NCI-H2029 treated with DMSO at 0.1 percent for 48 hours (cell line): Measurements from ENCODE around the gene SMC5.
"Not testable (repeated sequence)": the region's sequence is repeated elsewhere in the genome, so short reads cannot be mapped to it uniquely, and the experiment has no call there.

ENCODE experiments used
- DNase-seq: peaks from one replicate; lab custom pipeline; 2025; lab: John Stamatoyannopoulos, UW

Gene SMC5

DNA sequence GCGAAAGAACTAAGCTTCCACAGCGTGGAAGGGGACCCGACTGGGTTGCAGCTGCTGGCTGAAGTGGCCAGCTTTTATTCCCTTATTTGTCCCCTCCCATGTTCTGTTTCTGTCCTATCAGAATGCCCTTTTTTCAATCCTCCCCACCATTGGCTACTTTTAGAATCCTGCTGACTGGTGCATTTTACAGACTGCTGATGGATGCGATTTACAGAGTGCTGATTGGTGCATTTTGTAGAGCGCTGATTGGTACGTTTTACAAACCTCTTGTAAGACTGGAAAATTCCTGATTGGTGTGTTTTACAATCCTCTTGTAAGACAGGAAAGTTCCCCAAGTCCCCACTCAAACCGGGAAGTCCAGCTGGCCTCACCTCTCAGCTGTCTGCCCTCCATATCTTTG is 105.0 kb downstream of the SMC5 start:
- no peak for DNase-seq

DNA sequence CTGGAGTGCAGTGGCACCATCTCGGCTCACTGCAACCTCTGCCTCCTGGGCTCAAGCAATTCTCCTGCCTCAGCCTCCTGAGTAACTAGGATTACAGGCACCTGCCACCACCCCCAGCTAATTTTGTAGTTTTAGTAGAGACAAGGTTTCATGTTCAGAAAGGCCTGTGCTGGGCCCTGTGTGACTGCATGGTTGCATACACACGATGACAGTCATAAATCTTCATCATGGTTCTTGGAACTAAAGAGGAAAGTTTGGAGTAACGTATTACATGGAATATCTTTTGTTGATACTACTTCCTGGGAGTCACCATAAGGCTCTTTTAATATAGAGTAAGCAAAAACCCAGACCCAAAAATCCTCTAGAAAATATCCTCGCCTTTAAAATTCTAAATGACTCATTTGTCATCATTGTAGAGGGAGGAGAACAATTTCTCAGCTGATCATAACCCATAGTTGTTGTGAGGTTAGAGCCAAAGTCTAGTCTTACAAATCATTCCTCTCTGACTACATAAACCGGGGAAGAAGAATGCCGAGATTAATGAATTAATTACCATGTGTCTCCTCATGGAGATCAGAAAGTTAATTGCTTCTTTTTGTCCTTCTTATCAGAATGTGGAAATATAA is 108.6 kb downstream of the SMC5 start:
- no peak for DNase-seq

DNA sequence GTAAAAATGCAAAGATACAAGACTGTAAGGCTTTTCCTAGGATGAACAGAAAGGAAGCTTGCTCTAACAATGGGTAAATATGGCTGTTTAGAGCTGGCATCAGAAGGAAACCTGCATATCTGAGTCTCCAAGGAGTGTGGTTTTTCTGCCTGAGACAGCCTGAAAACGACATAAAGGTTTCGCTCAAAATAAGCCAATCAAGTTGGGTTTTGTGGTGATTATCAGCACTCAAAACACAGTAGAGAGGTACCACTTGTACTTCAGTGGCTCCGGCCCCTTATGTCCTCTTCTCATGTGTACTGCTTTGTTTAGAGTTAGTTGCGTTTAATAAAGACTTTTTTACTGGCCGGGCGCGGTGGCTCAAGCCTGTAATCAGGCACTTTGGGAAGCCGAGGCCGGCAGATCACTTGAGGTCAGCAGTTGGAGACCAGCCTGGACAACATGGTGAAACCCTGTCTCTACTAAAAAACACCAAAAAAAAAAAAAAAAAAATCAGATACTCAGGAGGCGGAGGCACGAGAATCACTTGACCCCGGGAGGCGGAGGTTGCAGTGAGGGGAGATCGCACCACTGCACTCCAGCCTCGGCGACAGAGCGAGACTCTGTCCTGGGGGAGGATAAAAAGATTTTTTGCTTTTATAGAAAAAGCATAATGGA is 116.3 kb downstream of the SMC5 start:
- no peak for DNase-seq

DNA sequence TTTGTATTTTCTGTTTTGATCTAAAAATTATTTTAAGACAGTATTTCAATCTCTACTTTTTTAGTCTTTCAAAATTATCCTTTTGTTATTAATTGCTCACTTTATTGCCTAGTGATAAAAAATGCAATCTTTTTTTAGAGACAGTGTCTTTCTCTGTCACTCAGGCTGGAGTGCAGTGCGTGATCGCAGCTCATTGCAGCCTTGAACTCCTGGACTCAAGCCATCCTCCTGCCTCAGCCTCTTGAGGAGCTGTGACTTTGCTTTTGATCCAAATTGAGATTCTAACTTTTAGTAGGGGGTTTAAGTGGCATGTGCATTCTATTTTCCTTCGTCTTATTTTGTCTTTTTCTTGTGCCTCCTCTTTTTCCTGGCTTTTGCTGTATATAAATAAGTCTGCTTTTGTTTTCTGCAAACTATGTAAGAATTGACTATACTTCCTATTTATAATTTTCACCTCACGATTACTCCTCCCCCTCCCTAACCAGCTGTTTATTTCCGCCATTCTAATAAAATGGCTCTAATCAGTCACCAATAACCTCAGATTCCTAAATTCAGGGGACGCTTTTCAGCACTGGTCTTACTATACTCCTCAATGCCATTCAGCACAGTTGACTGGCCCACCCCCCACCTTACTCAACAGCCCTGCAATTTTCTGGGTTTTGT is 123.4 kb downstream of the SMC5 start:
- no peak for DNase-seq

DNA sequence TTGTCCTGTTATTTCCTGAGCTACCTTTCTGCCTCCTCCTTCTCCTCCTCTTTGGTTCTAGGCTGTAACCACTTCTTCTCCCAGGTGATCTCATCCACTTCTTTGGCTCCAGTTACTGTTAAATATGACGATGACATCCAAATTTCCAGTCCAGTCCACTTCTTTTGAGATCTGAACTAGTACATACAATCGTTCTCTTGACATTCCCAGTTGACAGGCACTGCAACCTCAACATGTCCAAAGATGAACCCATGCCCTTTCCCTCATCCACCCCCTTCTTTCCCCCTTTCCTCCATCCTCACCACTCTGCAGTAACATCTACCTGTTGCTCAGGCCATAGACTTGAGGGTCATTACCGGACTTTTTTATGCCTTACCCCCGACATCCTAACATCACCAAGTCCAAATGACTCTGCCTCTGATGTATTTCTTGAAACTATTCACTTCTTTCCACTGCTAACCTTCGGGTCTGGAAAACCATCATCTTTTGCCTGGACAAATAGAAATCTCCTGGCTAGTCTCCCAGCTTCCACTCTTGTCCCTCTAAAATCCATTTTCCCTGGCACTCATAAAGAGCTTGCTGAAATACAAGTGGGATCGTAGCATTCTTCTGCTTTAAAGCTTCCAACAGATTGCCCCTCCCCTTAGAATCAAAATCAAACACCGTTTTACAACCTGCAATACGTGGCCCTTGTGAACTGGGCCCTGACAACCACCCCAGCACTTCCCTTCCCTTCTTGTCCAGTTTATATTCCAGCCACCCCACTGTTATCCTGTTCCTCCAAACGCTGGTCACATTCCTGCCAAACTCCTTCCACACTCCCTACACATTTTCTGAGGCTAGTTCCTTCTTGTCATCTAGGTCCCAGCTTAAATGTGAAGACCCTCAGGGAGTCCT is 124.2 kb downstream of the SMC5 start:
- peak; percentile 73 for DNase-seq

DNA sequence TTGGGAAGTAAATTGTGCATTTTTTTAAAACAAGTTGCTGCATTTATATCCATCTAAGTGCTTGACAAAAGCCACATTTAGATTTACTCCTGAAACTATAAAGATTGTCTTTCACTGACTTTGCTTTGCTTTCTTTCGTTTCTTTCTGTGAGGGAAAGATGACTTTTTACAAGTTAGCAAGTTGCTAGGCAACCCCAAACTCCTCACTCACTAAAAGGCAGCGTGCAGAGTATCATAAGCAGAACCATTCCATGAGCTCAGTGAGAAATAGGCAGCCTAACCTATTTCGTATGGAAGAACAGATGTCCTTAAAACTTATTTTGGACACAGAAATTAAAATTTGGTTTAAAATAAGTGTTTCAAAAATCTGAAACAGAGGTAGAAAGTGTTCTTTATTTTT is 126.6 kb downstream of the SMC5 start:
- no peak for DNase-seq

DNA sequence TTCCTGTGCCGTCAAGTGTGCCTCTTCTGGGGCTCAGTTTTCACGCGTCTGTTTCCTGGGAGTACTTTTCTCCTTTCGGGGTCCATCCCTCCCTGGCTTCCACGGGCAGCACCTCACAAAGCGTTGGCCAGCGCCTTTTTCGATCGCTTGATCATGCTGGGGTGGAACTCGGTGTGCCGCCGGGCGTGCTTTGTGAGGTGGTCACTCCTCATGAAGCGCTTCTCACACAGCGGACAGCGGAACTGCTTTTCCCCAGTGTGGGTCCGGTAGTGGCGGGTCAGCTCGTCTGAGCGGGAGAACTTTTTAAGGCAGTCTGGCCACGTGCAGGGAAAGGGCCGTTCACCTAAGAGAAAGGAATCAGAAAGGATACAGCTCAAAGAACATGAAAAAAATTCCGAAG is 128.9 kb downstream of the SMC5 start:
- DNase-seq, result no peak

DNA sequence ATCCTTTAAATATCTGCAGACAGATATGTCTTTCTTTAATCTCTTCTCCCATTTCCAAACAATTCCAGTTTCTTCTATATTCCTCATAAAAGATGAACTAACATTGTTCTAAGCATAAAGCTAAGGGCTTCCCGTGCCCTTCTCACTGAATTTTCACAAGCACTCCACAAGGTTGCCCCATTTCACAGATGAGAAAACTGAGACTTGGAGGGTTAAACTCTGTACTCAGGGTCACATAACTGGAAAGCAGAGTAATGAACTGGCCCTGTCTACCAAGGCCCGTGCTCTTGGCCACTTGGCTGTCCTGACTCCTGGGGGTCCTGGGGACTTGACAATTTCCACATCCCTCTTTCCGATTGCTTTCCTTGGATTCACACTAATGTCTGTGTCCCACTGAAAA is 130.4 kb downstream of the SMC5 start:
- DNase-seq, result no peak

DNA sequence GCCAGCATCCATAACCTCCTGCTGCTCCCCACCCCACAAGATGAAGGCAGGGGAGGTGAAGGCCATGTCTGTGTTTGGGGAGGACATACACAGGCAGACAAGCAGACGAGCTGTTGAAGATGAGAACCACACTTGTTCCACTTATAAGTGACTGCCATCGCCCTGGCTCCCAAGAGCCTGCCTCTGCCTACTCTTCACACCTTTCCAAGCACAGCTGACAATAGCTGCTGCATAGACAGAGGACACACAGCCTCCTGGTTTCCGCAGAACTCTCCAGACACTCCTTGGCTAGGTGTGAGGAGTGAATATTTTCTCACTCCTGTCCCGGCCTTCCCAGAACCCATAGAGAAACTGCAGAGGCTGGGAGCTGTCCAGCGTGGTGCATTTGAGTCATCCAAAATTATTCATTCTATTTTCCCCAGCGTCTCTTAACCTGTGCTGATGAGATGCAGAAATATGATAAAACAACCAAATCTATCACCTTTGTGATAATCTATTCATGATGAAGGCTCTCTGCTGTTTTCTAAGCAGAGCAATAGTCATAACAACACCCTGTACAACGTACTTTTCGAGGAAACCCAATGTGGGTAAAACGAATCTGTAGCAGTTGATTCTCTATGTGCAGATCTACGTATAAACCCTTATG is 131.0 kb downstream of the SMC5 start:
- DNase-seq, result no peak

DNA sequence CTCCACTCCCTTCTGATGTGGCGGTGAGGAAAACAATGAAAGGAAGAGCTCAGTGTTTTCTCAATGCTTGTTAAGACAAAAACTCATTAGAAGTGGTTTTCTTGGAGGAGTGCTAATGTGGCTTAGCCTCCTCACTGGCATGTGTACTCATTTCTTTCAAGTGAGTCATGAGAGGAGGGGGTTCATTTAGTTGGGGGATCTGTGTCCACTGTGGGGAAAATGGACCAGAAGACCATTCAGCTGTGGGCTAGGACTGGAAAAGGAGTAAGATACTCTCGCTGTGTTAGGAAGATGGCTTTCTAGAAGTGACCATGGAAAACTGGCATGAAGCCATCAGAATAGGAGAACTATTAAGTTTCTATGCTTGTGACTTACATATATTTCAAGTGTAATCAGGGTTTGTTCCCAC is 132.2 kb downstream of the SMC5 start:
- no peak for DNase-seq

DNA sequence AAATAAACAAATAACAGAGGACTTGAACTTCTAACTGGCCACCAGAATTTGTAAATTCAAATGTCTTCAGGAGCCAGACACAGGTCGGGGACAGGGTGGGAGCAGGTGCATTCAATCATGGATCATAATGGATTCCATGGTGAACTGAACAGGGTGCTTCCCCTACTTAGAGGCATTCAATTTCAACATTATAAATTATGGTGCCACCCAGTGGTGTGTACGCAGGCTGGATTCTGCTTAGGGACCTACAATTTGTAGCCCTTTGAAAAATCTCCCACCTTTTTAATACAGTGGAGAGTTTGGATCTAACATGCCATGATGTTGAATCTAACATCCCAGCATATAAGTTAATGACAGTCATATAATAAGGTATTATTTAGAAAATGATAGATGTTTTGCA is 133.4 kb downstream of the SMC5 start:
- no peak for DNase-seq

DNA sequence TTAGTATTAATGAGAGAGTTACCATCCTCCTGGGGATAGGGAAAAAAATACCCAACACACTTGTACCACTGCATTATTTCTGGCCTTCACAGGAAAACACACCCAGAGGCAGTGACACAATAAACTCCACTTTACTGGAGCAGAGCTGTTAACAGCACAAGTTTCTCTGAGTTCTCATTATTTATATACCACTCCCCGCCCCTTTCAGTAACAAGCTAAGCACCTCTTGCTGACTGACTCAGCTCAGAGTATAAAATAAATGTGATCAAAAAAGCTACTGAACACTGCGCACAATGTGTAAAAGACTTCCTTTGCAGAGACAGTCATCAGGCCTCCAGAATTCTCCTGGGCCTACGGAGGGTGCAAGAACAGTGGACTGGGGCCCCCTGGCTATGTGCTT is 134.1 kb downstream of the SMC5 start:
- no peak for DNase-seq

DNA sequence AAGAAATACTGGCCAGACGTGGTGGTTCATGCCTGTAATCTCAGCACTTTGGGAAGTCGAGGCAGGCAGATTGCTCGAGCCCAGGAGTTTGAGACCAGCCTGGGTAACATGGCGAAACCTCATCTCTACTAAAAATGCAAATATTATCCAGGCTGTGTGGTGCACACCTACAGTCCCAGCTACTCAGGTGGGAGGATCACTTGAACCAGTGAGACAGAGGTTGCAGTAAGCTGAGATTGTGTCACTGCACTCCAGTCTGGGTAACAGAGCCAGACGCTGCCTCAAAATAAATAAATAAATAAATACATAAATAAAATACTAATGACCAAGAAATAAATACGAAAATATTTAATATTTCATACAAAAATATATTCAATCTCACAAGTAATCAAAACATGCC is 136.9 kb downstream of the SMC5 start:
- DNase-seq, result no peak

DNA sequence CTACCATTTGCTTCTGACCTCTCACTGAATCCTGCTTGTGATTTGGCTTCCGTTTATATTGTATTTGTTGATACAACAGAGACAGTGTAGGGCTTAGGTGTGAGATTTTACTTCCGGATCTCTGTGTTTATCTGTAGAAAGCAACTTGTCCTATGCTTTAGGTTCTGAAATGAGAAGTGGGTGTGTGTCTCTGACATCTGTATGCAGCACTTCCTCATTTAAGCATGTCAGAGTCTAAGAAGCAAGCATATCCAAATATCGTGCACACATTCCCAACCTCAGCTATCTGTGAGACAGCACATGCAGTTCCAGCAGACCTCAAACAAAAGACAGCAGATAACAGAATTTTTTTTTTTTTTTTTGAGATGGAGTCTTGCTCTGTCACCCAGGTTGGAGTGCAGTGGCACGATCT is 139.4 kb downstream of the SMC5 start:
- DNase-seq, result no peak

DNA sequence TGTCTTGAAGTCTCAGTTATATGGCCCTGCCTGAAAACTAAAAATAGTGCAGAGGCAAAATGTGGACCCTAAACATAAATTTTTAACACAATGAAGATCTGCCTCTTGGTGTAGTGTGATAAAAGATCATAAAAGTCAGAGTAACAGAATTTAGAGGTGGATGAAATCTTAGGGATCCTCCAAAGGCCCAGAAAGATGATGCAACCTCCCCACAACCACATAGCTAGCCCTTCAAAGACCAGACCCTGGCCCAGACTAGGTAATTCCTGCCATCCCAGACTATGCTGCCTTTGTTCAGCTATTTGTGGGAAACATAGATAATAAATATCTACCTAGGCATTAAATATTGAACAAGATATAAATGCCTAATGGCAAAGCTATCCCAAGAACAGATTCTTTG is 140.4 kb downstream of the SMC5 start:
- no peak for DNase-seq

DNA sequence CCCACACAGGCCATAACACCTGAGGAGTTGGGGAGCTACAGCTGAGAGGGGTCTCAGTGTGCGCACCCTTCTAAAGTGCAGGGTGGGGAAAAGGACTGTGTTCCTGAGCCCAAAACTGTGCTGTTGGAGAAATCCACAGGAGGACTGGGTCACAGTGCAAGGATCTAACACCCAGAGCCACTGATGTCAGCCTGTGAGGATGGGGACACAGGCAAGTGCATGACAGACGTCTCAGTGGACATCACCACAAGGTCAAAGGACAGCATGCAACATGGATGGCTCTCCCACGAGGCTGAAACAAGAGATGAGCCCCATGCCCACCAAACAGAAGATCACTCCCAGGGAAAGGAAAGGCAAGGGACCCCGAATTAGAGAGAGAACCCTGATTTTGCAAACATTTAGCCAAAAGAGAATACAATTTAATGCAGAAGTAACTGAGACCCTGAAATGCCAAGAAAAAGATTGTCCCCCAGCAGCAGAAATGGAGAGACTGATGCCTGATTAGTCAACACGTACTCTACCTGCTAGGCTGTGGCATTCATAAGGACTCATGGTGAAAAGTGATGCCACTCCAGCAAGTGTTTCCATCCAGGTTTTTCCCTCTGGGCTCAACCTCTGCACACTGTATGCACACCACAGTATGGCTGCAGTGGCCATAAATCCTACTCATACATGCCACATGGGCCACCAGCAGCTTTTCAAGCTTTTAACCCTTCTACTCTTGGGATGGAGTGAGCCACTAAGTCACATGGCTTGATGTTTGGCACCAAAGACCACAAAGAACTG is 141.5 kb downstream of the SMC5 start:
- no peak for DNase-seq

DNA sequence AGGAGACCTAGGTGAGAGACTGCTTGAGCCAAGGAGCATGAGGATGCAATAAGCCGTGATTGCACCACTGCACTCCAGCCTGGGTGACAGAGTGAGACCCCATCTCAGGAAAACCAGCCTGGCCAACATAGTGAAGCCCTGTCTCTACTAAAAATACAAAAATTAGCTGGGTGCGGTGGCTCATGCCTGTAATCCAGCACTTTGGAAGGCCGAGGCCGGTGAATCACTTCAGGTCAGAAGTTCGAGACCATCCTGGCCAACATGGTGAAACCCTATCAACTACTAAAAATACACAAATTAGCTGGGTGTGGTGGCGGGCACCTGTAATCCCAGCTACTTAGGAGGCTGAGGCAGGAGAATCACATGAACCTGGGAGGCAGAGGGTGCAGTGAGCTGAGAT is 142.5 kb downstream of the SMC5 start:
- DNase-seq, result not testable (repeated sequence)

DNA sequence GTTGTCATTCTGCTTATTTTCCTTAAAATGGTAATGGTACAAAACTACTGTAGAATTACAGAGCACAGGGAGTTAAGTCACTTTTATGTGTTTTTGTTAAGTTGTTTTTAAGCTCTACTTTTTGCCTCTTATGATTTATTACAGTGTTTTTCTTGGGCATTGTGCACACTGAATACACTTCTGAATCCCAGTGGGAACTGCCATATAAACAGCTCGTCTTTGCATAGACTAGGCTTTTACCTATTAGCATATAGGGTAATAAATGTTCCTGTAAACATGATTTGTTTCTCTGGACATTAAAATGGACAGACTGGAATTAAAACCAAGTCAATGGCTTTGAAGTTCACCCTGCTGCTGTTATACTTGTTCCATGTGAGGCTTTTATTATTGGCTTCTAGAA is 143.4 kb downstream of the SMC5 start:
- no peak for DNase-seq

DNA sequence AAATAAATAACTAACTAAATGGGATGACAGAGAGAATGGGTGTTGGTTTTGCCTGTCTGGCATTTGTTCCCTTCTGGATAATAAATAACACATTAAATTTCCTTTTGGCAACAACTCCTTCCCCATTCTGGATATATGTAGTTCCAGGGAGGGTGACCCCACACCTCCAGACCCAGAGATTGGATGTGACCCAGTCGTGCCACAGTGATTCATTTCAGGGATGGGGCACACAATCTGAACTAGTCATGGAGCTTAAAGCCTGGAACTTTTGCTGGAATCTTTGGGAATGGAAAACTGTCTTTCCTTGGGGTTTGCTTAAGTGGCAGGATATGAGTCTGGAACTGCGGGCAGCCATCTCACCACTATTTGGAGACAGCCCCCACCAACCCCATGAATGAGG is 144.4 kb downstream of the SMC5 start:
- no peak for DNase-seq

DNA sequence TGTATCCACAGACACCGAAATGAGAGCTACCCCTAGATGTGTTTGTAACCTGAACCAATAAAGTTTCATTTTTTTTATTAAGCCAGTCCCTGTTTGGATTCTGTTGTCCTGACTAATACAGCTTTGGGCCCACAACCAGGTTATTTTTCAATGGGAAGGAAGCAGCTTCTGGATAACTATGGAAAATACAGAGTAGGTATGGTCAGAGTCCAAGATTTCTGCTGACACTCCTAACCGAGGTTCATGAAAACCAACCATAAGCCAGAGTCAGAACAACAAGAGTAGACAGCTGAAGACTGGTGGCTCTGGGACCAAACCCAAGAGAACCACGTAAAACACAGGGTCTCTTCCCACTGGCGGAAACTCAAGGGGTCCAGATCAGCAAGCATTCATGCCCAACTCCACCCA is 144.8 kb downstream of the SMC5 start:
- no peak for DNase-seq

DNA sequence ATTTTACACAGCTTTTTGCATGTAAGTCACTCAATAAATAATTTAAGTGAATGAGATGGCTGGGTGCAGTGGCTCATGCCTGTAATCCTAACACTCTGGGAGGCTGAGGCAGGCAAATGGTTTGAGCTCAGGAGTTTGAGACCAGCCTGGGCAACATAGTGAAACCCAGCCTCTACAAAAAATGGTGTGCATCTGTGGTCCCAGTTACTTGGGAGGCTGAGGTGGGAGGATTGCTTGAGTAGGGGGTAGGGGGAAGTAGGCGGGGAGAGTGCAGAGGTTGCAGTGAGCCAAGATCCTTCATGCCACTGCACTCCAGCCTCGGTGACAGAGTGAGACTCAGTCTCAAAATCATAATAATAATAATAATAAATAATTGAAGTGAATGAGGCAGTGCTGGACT is 145.5 kb downstream of the SMC5 start:
- DNase-seq, result no peak
